ENCODE measurements around the gene USP50. TPM values are rescaled to one million over a fixed set of nuclear protein-coding genes. Genes with fewer than 3 reads are reported as not detected.
"Not testable (repeated sequence)": the region's sequence is repeated elsewhere in the genome, so short reads cannot be mapped to it uniquely, and the experiment has no call there.

The USP50 gene
- total and polyA plus RNA-seq, 8 donors: 5.7 TPM; not detected in 7

DNA sequence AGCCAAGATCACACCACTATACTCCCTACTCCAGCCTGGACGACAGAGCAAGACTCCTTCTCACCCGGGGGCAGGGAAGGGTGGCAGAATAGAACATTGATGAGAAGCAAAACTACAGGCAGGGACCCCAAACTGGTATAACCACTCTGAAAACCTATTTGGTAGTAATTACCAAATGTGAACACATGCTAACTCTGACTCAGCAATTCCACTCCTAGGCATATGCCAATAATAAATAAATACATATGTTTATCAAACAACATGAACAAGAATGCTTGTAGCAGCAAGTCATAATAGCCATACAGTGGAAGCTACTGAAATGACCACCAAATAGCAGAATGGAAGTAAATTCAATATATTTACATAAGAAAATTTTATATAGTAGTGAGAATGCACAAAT is 31.0 kb upstream of the USP50 start:
- intact Hi-C loops (cut with DNase I; ENCODE audit: low total_unique reads): no loop called here
- no peaks in the 10 kb centered on the region for H3K27me3 ChIP-seq
- TF ChIP-seq CTCF (IDR thresholded peaks at IDR 0.05) (no peak), POLR2AphosphoS5 (IDR thresholded peaks at IDR 0.05) (no peak), EP300 (IDR thresholded peaks at IDR 0.05) (no peak), POLR2A (IDR thresholded peaks at IDR 0.05) (no peak)
- no peaks in the 10 kb centered on the region for H3K4me1 ChIP-seq
- no peak overlapping the region for H3K4me3 ChIP-seq
- H3K9me3 ChIP-seq: no peaks in the 10 kb centered on the region
- WGBS, 5 donors: 81 to 99% (median 94%) methylated on average over 2 of the region's 2 CpGs
- DNase-seq: no peak
- no peak overlapping the region for H3K27ac ChIP-seq
- peaks cover 33 to 100% (median 97%) of the 10 kb centered on the region in 4 donors for H3K36me3 ChIP-seq

DNA sequence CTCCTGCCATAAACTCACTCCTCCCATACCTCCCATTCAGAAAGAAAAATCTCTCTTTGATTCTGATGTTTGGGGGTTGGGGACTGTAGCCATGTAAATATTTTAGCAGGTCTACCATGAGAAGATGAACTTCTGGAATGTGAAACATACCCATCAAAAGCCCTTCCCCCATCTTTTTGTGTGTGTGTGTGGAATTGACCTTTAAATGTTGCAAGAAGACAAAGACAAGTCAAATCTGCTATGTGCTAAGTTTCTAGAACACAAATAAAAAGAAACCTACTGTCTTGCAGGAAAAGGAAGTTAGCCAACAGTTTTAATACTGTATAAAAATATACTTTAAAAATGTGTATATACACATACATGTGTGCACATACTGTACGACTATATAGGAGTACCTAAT is 29.7 kb upstream of the USP50 start:
- WGBS, 5 donors: 81 to 93% (median 84%) methylated on average over 1 of the region's 1 CpG
- intact Hi-C loops (cut with DNase I; ENCODE audit: low total_unique reads): no loop called here
- Histone ChIP-seq H3K4me3 (no peak overlapping the region), H3K27ac (no peak overlapping the region), H3K36me3 (peaks cover 28 to 96% (median 96%) of the 10 kb centered on the region in 4 donors), H3K9me3 (no peaks in the 10 kb centered on the region), H3K4me1 (no peaks in the 10 kb centered on the region), H3K27me3 (no peaks in the 10 kb centered on the region)
- TF ChIP-seq POLR2A (IDR thresholded peaks at IDR 0.05) (no peak), EP300 (IDR thresholded peaks at IDR 0.05) (no peak), CTCF (IDR thresholded peaks at IDR 0.05) (no peak), POLR2AphosphoS5 (IDR thresholded peaks at IDR 0.05) (no peak)
- no peak for DNase-seq

GRCh38 chr15:50573842-50574241 is 27.4 kb upstream of the USP50 start:
- intact Hi-C loops (cut with DNase I; ENCODE audit: low total_unique reads): not testable (repeated sequence)
- WGBS, 5 donors: 87 to 99% (median 96%) methylated on average over 5 of the region's 5 CpGs
- peaks cover 39 to 97% (median 91%) of the 10 kb centered on the region in 4 donors for H3K36me3 ChIP-seq

GRCh38 chr15:50563756-50564155 is 17.3 kb upstream of the USP50 start:
- TF ChIP-seq POLR2AphosphoS5 (IDR thresholded peaks at IDR 0.05) (no peak), POLR2A (IDR thresholded peaks at IDR 0.05) (no peak), EP300 (IDR thresholded peaks at IDR 0.05) (no peak)
- Histone ChIP-seq H3K27ac (no peak overlapping the region), H3K27me3 (no peaks in the 10 kb centered on the region), H3K4me3 (no peak overlapping the region), H3K36me3 (peaks cover 9 to 86% (median 79%) of the 10 kb centered on the region in 4 donors), H3K4me1 (no peaks in the 10 kb centered on the region), H3K9me3 (no peaks in the 10 kb centered on the region)
- intact Hi-C loops (cut with DNase I; ENCODE audit: low total_unique reads): no loop called here
- no peak for DNase-seq
- WGBS, 5 donors: 94 to 99% (median 96%) methylated on average over 4 of the region's 4 CpGs

More at GRCh38 chr15:50573842-50574241, 27.4 kb upstream of the USP50 start:
- not testable (repeated sequence) for H3K9me3 ChIP-seq, H3K27ac ChIP-seq, H3K4me1 ChIP-seq, H3K27me3 ChIP-seq, DNase-seq, H3K4me3 ChIP-seq

DNA sequence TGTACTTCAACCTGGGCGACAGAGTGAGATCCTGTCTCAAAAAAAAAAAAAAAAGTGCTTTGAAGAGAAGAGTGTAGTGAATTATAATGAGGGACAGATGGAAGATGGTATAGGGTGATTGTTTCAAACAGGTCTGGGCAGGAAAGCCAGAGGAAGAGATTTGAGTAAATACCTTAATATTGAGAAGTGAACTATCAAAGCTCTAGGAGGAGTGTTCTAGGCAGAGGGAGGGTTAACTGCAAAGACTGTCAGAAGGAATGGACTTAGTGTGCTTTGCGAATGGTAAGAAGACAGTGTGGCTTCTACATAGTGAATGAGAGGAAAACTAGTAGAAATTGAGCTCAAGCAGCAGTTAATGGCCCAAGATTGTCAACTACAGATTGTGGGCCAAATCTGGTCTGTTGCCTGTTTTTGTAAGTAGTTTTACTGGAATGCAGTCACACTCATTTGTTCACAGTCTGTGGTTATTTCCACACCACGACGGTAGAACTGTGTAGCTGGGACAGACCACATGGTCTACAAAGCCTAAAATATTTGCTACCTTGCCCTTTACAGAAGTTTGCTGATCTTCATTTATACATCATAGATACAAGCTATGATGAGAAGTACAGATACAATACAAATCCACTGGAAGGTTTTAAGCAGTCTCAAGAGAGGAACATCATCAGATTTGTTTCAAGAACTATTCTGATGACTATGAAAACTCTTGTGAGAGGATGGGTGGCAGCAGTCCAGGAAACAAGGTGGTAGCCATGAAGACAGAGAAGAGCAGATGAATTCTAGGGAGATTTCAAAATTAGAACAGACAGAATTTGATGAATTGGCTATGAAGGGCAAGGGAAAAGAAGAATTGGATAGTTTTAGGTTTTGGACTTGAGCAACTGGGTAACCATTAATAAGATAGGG is 16.5 kb upstream of the USP50 start:
- H3K4me3 ChIP-seq: no peak overlapping the region
- WGBS, 5 donors: 77 to 91% (median 82%) methylated on average over 4 of the region's 4 CpGs
- H3K27ac ChIP-seq: no peak overlapping the region
- H3K9me3 ChIP-seq: no peaks in the 10 kb centered on the region
- intact Hi-C loops (cut with DNase I; ENCODE audit: low total_unique reads): no loop called here
- H3K27me3 ChIP-seq: no peaks in the 10 kb centered on the region
- TF ChIP-seq CTCF (IDR thresholded peaks at IDR 0.05) (no peak), POLR2AphosphoS5 (IDR thresholded peaks at IDR 0.05) (no peak), EP300 (IDR thresholded peaks at IDR 0.05) (no peak), POLR2A (IDR thresholded peaks at IDR 0.05) (no peak)
- DNase-seq: no peak
- H3K36me3 ChIP-seq: peaks cover 6 to 86% (median 77%) of the 10 kb centered on the region in 4 donors
- H3K4me1 ChIP-seq: no peaks in the 10 kb centered on the region
